Measurements from ENCODE around the gene MPND.

MPND gene

GRCh38 chr19:4368128-4368820, 24.9 kb downstream of the MPND start:
- no peak for DNase-seq

- no peak for DNase-seq
Observed at GRCh38 chr19:4369109-4369887, 25.9 kb downstream of the MPND start.

- no peak for DNase-seq
Observed at GRCh38 chr19:4369888-4370260, 26.5 kb downstream of the MPND start.

- DNase-seq: no peak
Observed at GRCh38 chr19:4370418-4371041, 27.2 kb downstream of the MPND start.

GRCh38 chr19:4371247-4372164, 28.1 kb downstream of the MPND start:
- DNase-seq: no peak

- no peak for DNase-seq
Observed at GRCh38 chr19:4372165-4373012, 29.0 kb downstream of the MPND start.

GRCh38 chr19:4373013-4373367, 29.6 kb downstream of the MPND start:
- DNase-seq: no peak

GRCh38 chr19:4373601-4374497, 30.5 kb downstream of the MPND start:
- no peak for DNase-seq

- peak; percentile 91 for DNase-seq
Observed at GRCh38 chr19:4374498-4375163, 31.3 kb downstream of the MPND start.

- DNase-seq: peak; percentile 69
Observed at GRCh38 chr19:4375164-4376027, 32.0 kb downstream of the MPND start.

- DNase-seq: no peak
Observed at GRCh38 chr19:4376028-4376670, 32.8 kb downstream of the MPND start.

GRCh38 chr19:4376671-4376990, 33.3 kb downstream of the MPND start:
- DNase-seq: no peak

GRCh38 chr19:4376991-4377781, 33.8 kb downstream of the MPND start:
- DNase-seq: no peak

- DNase-seq: no peak
Observed at GRCh38 chr19:4378886-4379285, 35.5 kb downstream of the MPND start.

GRCh38 chr19:4379383-4380253, 36.3 kb downstream of the MPND start:
- DNase-seq: no peak

GRCh38 chr19:4380254-4380727, 36.9 kb downstream of the MPND start:
- DNase-seq: no peak
